Right lobe of liver (tissue), 6 donors: Measurements from ENCODE around the gene LCE1D. TPM values are rescaled to one million over a fixed set of nuclear protein-coding genes. Genes with fewer than 3 reads are reported as not detected.

Experiments
- ATAC-seq, 4 donors: fragments of 200-7000 bp; cut with Tn5 transposase; one replicate each; pipeline ENCODE4 v1.9.1; 2020; ENCODE audit warnings: mild to moderate bottlenecking in 4 of 4, moderate library complexity in 4 of 4
- DNase-seq, 3 donors: peaks; one replicate each; pipeline ENCODE4 v3.0.0-alpha.2; 2020
- H3K27ac ChIP-seq, 3 donors: fragments of 200-600 bp; one replicate each; pipeline ENCODE4 v1.8.0; 2022
- H3K27me3 ChIP-seq, 2 donors: fragments of 200-600 bp; one replicate each; pipeline ENCODE4 v1.8.0; 2022
- H3K36me3 ChIP-seq, 4 donors: fragments of 200-600 bp; sonication (generic) in 1 of 4; one replicate each; pipeline versions ENCODE4 v1.5.1 to v1.8.0; 2017 to 2022; ENCODE audit warnings: control low read depth in 1 of 4
- H3K4me1 ChIP-seq, 4 donors: fragments of 200-600 bp; sonication (generic) in 1 of 4; one replicate each; pipeline versions ENCODE4 v1.5.1 to v1.8.0; 2017 to 2022; ENCODE audit warnings: control low read depth in 1 of 4
- H3K4me3 ChIP-seq, 3 donors: fragments of 200-600 bp; one replicate each; pipeline ENCODE4 v1.8.0; 2022
- H3K9me3 ChIP-seq, 4 donors: fragments of 200-600 bp; sonication (generic) in 1 of 4; one replicate each; pipeline versions ENCODE4 v1.5.1 to v1.8.0; 2017 to 2022; ENCODE audit warnings: control low read depth in 1 of 4
- POLR2A ChIP-seq: fragments of 450-650 bp; IDR thresholded peaks from one replicate; pipeline ENCODE4 v1.6.1; 2017; ENCODE audit warnings: antibody characterized with exemption, mild to moderate bottlenecking
- WGBS: methylation state at CpG from one replicate; pipeline ENCODE4 v1.1.6; 2018; ENCODE audit warnings: low coverage, low lambda C conversion rate; ENCODE audit not compliant: insufficient coverage; ENCODE audit errors: missing lambda C conversion rate; 5-methylcytosine and 5-hydroxymethylcytosine counted together
- intact Hi-C, 2 donors: fragments of 100-400 bp; cut with DNase I; formaldehyde crosslinking; loops; one replicate each; pipeline versions ENCODE4 v1.11.2 to v1.14.1; 2022
- total RNA-seq, 6 experiments: library from RNA; depleted of rRNA in 2 of 6; stranded (reverse); fragments of >200 nt in 2 of 6; fragmentation: NEBNext Ultra II Directional in 3 of 6; extraction: Animal tissue kit (Norgen Biotek cat#: 25700) in 3 of 6; gene quantifications; one replicate each; pipeline versions ENCODE4 v1.1.0 to v1.2.4, GENCODE V29; 2016 to 2023
- TF ChIP-seq, protein P1 (sequence below), 4 donors: fragments of 200-600 bp in 3 of 4; fragments of 450-650 bp in 1 of 4; IDR thresholded peaks; one replicate each; pipeline versions ENCODE4 v1.5.1 to v1.8.0; 2016 to 2022; ENCODE audit warnings: antibody characterized with exemption in 4 of 4, mild to moderate bottlenecking in 2 of 4
- donor health status: DM: no; HTN: yes; CAD: no.
- donor health status: DM: no; HTN: no; CAD: no.
- donor health status: DM: no; HTN: no; CAD: no.
- donor health status: DM: no; HTN: yes; CAD: no.
- donor health status: DM: no; HTN: yes; CAD: no.

LCE1D gene
- total RNA-seq, 6 experiments from 2014 or later, result not detected

DNA sequence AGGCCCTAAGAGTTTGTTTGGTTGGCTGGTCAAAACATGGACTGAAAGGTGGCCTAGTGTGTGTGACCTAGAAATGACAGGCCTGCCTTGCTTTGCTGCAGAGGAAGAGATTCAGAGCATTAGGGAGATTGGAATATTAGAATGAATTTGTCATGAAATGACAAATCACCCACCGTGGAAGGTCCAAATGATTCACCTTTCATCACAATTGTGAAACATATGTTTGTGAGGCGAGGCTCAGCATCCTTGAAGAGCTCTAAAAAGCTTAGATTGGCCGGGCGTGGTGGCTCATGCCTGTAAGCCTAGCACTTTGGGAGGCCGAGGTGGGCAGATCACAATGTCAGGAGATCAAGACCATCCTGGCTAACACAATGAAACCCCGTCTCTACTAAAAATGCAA is 20.8 kb downstream of the LCE1D start:
- no peak overlapping the region for H3K27ac ChIP-seq
- ATAC-seq (no peak), DNase-seq (no peak)
- intact Hi-C loops, result no loop called here
- H3K27me3 ChIP-seq, result no peaks in the 10 kb centered on the region
- H3K4me1 ChIP-seq, result no peaks in the 10 kb centered on the region
- H3K9me3 ChIP-seq, result no peaks in the 10 kb centered on the region
- no peaks in the 10 kb centered on the region for H3K36me3 ChIP-seq
- H3K4me3 ChIP-seq, result no peak overlapping the region
- 83% methylated on average over 4 of the region's 6 CpGs for WGBS
- TF ChIP-seq POLR2A, result no peak
- TF ChIP-seq, protein P1, sequence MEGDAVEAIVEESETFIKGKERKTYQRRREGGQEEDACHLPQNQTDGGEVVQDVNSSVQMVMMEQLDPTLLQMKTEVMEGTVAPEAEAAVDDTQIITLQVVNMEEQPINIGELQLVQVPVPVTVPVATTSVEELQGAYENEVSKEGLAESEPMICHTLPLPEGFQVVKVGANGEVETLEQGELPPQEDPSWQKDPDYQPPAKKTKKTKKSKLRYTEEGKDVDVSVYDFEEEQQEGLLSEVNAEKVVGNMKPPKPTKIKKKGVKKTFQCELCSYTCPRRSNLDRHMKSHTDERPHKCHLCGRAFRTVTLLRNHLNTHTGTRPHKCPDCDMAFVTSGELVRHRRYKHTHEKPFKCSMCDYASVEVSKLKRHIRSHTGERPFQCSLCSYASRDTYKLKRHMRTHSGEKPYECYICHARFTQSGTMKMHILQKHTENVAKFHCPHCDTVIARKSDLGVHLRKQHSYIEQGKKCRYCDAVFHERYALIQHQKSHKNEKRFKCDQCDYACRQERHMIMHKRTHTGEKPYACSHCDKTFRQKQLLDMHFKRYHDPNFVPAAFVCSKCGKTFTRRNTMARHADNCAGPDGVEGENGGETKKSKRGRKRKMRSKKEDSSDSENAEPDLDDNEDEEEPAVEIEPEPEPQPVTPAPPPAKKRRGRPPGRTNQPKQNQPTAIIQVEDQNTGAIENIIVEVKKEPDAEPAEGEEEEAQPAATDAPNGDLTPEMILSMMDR (IDR thresholded peaks at IDR 0.05), result no peak

DNA sequence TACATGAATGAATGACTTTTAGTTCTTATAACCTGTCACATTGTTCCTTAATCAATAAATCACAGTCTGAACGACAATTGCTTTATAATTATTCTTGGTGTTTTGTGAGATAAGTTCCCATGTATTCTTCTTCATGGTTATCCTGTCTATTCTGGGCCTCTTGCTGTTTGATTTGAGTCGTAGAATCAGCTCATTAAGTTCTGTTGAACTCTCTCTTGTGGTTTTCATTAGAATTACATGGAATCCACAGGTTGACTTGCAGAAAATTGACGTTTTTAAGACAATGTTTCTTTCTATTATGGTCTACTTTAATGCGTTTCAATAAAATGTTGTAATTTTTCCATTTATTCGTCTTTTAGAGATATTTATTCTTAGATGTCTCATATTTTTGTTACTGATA is 26.8 kb downstream of the LCE1D start:
- DNase-seq (no peak), ATAC-seq (no peak)
- no peak overlapping the region for H3K4me3 ChIP-seq
- TF ChIP-seq, protein P1 (IDR thresholded peaks at IDR 0.05), result no peak
- no peak for TF ChIP-seq POLR2A
- no peaks in the 10 kb centered on the region for H3K36me3 ChIP-seq
- H3K4me1 ChIP-seq, result no peaks in the 10 kb centered on the region
- 19% methylated on average over 5 of the region's 5 CpGs for WGBS
- no peaks in the 10 kb centered on the region for H3K9me3 ChIP-seq
- intact Hi-C loops, result no loop called here
- H3K27ac ChIP-seq, result no peak overlapping the region
- H3K27me3 ChIP-seq, result peaks cover 0 to 6% of the 10 kb centered on the region in 2 donors

DNA sequence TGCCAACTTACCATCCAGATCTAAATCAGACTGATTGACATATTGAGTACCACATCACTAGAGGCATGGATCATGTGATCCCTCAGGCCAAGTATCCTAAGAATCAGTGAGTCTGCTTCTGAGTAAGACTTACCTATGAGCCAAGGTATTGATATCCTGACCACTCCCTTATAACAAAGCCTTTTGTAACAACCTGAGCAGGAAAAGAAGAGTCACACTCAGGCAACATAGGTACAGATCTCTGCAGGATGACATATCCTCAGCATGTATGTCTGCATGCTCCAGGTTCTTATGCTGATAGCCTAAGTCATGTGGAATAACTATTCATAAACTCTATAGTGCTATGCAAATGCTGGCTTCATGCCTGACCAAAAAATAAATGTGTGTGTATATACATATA is 28.4 kb downstream of the LCE1D start:
- no peaks in the 10 kb centered on the region for H3K36me3 ChIP-seq
- peaks cover 0 to 6% of the 10 kb centered on the region in 2 donors for H3K27me3 ChIP-seq
- H3K27ac ChIP-seq, result no peak overlapping the region
- ATAC-seq, result no peak
- H3K4me3 ChIP-seq, result no peak overlapping the region
- TF ChIP-seq, protein P1 (IDR thresholded peaks at IDR 0.05), result no peak
- TF ChIP-seq POLR2A, result no peak
- H3K9me3 ChIP-seq, result no peaks in the 10 kb centered on the region
- intact Hi-C loops, result no loop called here
- DNase-seq, result no peak
- no peaks in the 10 kb centered on the region for H3K4me1 ChIP-seq

DNA sequence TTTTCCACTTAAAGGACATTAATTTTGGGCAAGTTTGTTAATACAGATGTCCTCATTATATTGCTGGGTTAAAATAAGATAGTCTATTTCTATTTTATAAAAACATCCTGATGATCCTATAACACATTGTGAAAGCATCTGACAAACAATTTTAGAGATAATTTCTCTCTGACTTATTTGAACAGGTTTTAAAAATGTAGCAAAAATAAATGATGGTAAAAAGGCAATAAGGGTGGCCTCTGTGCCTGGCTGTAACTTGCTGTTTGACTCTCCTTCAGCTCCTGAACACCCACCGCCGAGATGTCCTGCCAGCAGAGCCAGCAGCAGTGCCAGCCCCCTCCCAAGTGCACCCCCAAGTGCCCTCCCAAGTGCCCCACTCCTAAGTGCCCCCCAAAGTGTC is 30.7 kb downstream of the LCE1D start, which contains the start of gene LCE1A:
TSS of gene LCE1A (plus strand) at position 301 of the 400 bp plus-strand sequence. CDS start at position 301, 0 bp downstream.
- no peak for DNase-seq
- TF ChIP-seq, protein P1 (IDR thresholded peaks at IDR 0.05), result no peak
- no peak for TF ChIP-seq POLR2A
- Histone ChIP-seq H3K9me3 (no peaks in the 10 kb centered on the region), H3K27me3 (peaks cover 0 to 6% of the 10 kb centered on the region in 2 donors), H3K4me3 (no peak within 1 kb of the TSS), H3K4me1 (no peaks in the 10 kb centered on the region), H3K36me3 (no peaks in the 10 kb centered on the region), H3K27ac (no peak within 1 kb of the TSS)
- WGBS, result 40% methylated on average over 1 of the region's 2 CpGs
- intact Hi-C loops, result no loop called here
- ATAC-seq, result no peak

DNA sequence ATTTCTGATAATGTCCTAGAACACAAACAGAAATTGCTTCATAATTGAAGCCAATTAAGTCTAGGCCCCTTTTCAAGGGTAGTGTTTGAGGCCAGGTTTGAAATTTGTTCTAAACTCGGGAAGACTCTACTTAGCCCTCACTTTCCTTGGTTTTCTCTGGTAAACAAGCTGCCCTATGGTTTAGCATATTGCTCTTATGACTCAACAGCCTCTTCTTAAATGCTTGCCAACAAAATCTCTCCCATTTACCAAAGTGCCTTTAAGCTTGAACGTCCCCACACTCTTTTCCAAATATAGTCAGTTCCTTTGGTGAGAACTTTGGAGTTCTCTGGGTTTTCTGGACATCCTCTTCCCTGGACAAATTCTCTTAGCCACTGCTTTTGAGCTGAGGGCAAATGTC is 40.3 kb downstream of the LCE1D start:
- ATAC-seq (no peak), DNase-seq (no peak)
- no peak for TF ChIP-seq POLR2A
- TF ChIP-seq, protein P1 (IDR thresholded peaks at IDR 0.05), result no peak
- intact Hi-C loops, result no loop called here
- Histone ChIP-seq H3K36me3 (no peaks in the 10 kb centered on the region), H3K4me1 (no peaks in the 10 kb centered on the region), H3K9me3 (no peaks in the 10 kb centered on the region), H3K27ac (no peak overlapping the region), H3K4me3 (no peak overlapping the region), H3K27me3 (no peaks in the 10 kb centered on the region)
- WGBS, result 8% methylated on average over 2 of the region's 2 CpGs
